HepG2 (cell line): ENCODE measurements around the gene GNAI2. TPM values are rescaled to one million over a fixed set of nuclear protein-coding genes. Genes with fewer than 3 reads are reported as not detected.

ENCODE experiments used
- DBP ChIP-seq: sonication (generic); formaldehyde crosslinking; IDR thresholded peaks from 2 replicates; pipeline ENCODE4 v1.4.0; 2020; ENCODE audit warnings: missing genetic modification reagents; ENCODE audit errors: not compliant biosample characterization
- DPF2 ChIP-seq: sonication (generic); formaldehyde crosslinking; IDR thresholded peaks from 2 replicates; pipeline ENCODE4 v1.4.0; 2020; ENCODE audit warnings: mild to moderate bottlenecking, low read depth, missing genetic modification reagents, borderline replicate concordance
- GPN1 ChIP-seq: sonication (generic); formaldehyde crosslinking; IDR thresholded peaks from 2 replicates; pipeline ENCODE4 v1.5.1; 2020; ENCODE audit warnings: missing genetic modification reagents, borderline replicate concordance
- HDAC6 ChIP-seq: fragments of 200-600 bp; sonication (generic); IDR thresholded peaks from 2 replicates; pipeline ENCODE4 v1.7.0; 2017; ENCODE audit warnings: mild to moderate bottlenecking, antibody characterized with exemption, low read length, low read depth
- NAIF1 ChIP-seq: sonication (generic); formaldehyde crosslinking; IDR thresholded peaks from 2 replicates; pipeline ENCODE4 v1.5.0; 2020; ENCODE audit warnings: mild to moderate bottlenecking, missing genetic modification reagents, borderline replicate concordance
- RAD51 ChIP-seq: fragments of 450-650 bp; IDR thresholded peaks from 2 replicates; pipeline ENCODE4 v1.6.1; 2016; ENCODE audit warnings: borderline replicate concordance
- RELA ChIP-seq: sonication (generic); formaldehyde crosslinking; IDR thresholded peaks from 2 replicates; pipeline ENCODE4 v1.4.0; 2020; ENCODE audit warnings: missing genetic modification reagents
- SATB2 ChIP-seq: sonication (generic); formaldehyde crosslinking; IDR thresholded peaks from 2 replicates; pipeline ENCODE4 v1.5.0; 2020; ENCODE audit warnings: missing genetic modification reagents
- SIN3A ChIP-seq: IDR thresholded peaks from 2 replicates; pipeline ENCODE4 v1.6.1; 2011; ENCODE audit warnings: low read depth, mild to moderate bottlenecking, control low read depth, low read length, borderline replicate concordance
- SMAD1 ChIP-seq: sonication (generic); formaldehyde crosslinking; IDR thresholded peaks from 2 replicates; pipeline ENCODE4 v1.4.0; 2020; ENCODE audit warnings: missing genetic modification reagents, low read depth, mild to moderate bottlenecking, borderline replicate concordance
- SSRP1 ChIP-seq: IDR thresholded peaks from 2 replicates; pipeline ENCODE4 v1.6.1; 2016; ENCODE audit warnings: control low read depth
- SYNCRIP ChIP-seq: fragments of 200-400 bp; formaldehyde crosslinking; IDR thresholded peaks from 2 replicates; pipeline ENCODE4 v1.6.1; 2018; ENCODE audit warnings: mild to moderate bottlenecking, low read depth, low read length; ENCODE audit not compliant: insufficient read depth
- TBL1XR1 ChIP-seq: fragments of 150-350 bp; IDR thresholded peaks from 2 replicates; pipeline ENCODE4 v1.6.1; 2014; ENCODE audit warnings: borderline replicate concordance, low read length; ENCODE audit not compliant: partially characterized antibody
- USF2 ChIP-seq, 2 experiments: sonication (generic) in 1 of 2; formaldehyde crosslinking in 1 of 2; IDR thresholded peaks; 2 replicates each; pipeline versions ENCODE4 v1.5.1 to v1.6.1; 2011 to 2020; ENCODE audit warnings: borderline replicate concordance in 1 of 2, low read depth in 1 of 2, low read length in 1 of 2, mild to moderate bottlenecking in 1 of 2, missing genetic modification reagents in 1 of 2, moderate library complexity in 1 of 2
- ZNF414 ChIP-seq: sonication (generic); formaldehyde crosslinking; IDR thresholded peaks from 2 replicates; pipeline ENCODE4 v1.5.0; 2020; ENCODE audit warnings: missing genetic modification reagents
- ZNF460 ChIP-seq: sonication (generic); formaldehyde crosslinking; IDR thresholded peaks from 2 replicates; pipeline ENCODE4 v1.5.1; 2020; ENCODE audit warnings: missing genetic modification reagents, mild to moderate bottlenecking, borderline replicate concordance
- ZNF562 ChIP-seq: sonication (generic); formaldehyde crosslinking; IDR thresholded peaks from 2 replicates; pipeline ENCODE4 v1.8.0; 2022; ENCODE audit warnings: missing genetic modification reagents, borderline replicate concordance
- ZNF724P ChIP-seq: sonication (generic); formaldehyde crosslinking; IDR thresholded peaks from 2 replicates; pipeline ENCODE4 v1.8.0; 2022; ENCODE audit warnings: missing genetic modification reagents, borderline replicate concordance
- polyA plus RNA-seq, 8 experiments: library from polyadenylated mRNA; depleted of rRNA in 3 of 8; stranded (reverse) in 7 of 8; unstranded in 1 of 8; fragments of >200 nt; fragmentation: Illumina TruSeq in 4 of 8; extraction: Trizol in 4 of 8; gene quantifications; 2 replicates each; pipeline versions ENCODE4 v1.2.1 to v1.2.3, GENCODE V29; 2011 to 2016; ENCODE audit warnings: low read depth in 4 of 8, missing spikeins in 1 of 8, mixed read lengths in 1 of 8; ENCODE audit not compliant: insufficient read depth in 1 of 8
- total RNA-seq, 5 experiments: library from RNA; depleted of rRNA; stranded (reverse); fragments of >200 nt; fragmentation: Illumina TruSeq; extraction: Trizol; gene quantifications; 2 replicates each; pipeline ENCODE4 v1.2.3, GENCODE V29; 2016; ENCODE audit warnings: low read depth in 1 of 5
- TF ChIP-seq, protein P1 (sequence below): sonication (generic); formaldehyde crosslinking; IDR thresholded peaks from 2 replicates; pipeline ENCODE4 v1.5.0; 2020; ENCODE audit warnings: mild to moderate bottlenecking, missing genetic modification reagents, borderline replicate concordance
- TF ChIP-seq, protein P2 (sequence below): sonication (generic); formaldehyde crosslinking; IDR thresholded peaks from 2 replicates; pipeline ENCODE4 v1.4.0; 2020; ENCODE audit warnings: missing genetic modification reagents, borderline replicate concordance

GNAI2 gene
- total and polyA plus RNA-seq, 2 of the 13 experiments (the other 11 are each of a cell fraction or from before 2014, with no cell fraction given) = 51.1 to 66.2 TPM

DNA sequence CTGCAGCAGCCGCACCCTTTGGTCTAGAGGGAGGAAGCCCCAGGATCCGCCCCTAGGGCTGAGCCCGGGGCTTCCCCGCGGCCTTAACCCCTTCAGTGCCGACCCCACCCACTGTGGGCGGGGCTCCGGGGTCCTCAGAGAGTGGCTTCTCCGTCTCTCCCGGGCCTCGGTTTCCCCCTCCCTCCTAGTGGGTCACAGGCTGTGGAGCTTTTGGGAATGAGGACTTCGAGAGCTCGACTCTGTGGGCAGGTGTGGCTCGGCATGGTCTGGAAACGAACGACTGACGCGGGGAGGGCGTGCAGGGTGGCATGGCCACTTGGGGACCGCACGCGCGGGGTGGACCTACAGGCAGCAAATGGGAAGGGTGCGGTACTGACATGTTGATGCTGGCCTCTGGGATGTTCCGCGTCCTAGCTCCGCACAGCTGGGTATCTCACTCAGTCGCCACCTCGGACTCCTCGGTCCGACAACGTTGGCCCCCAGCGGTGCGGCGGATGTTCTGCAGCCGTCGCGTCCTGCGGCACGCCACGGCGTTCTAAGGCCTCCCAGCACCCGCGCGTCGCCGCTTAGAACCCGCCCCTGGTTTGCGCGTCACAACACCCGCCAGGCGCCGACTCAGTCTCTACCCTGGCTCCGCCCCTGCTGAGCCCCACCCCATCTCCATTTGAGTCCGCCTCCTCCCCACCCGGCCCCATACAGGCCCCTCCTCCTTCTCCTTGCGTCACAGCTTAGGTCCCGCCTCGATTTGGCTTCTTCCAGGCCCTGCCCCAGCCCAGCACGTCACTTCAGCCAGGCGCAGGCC, 63.0 kb downstream of the GNAI2 start, which contains the start of the genes HYAL3 and NAA80 (continued):
- TF ChIP-seq SMAD1 (CRISPR knock-in tag) (0 out of 2 replicates have a peak, but pooled peaks have one; percentile 28), SYNCRIP (no peak), ZNF724P (0 out of 2 replicates have a peak, but pooled peaks have one; percentile 36), HDAC6 (no peak), ZNF460 (CRISPR knock-in tag) (peak; percentile 31; the same call in 1 of the 2 replicates), DPF2 (CRISPR knock-in tag) (no peak), USF2 (IDR thresholded peaks at IDR 0.05; ENCODE audit: low read depth, low read length) (no peak), USF2 (CRISPR knock-in tag; IDR thresholded peaks at IDR 0.05; ENCODE audit: borderline replicate concordance) (peak; percentile 40; the same call in 1 of the 2 replicates), SATB2 (0 out of 2 replicates have a peak, but pooled peaks have one; percentile 64), SIN3A (0 out of 2 replicates have a peak, but pooled peaks have one; percentile 21), GPN1 (CRISPR knock-in tag) (no peak), ZNF562 (no peak), ZNF414 (CRISPR knock-in tag) (no peak; the same call in 1 of the 2 replicates), RELA (CRISPR knock-in tag) (peak; percentile 25; the same call in 1 of the 2 replicates), SSRP1 (CRISPR knock-in tag) (0 out of 2 replicates have a peak, but pooled peaks have one; percentile 52), RAD51 (no peak), NAIF1 (CRISPR knock-in tag) (no peak), DBP (no peak), TBL1XR1 (no peak)
- TF ChIP-seq, protein P1, sequence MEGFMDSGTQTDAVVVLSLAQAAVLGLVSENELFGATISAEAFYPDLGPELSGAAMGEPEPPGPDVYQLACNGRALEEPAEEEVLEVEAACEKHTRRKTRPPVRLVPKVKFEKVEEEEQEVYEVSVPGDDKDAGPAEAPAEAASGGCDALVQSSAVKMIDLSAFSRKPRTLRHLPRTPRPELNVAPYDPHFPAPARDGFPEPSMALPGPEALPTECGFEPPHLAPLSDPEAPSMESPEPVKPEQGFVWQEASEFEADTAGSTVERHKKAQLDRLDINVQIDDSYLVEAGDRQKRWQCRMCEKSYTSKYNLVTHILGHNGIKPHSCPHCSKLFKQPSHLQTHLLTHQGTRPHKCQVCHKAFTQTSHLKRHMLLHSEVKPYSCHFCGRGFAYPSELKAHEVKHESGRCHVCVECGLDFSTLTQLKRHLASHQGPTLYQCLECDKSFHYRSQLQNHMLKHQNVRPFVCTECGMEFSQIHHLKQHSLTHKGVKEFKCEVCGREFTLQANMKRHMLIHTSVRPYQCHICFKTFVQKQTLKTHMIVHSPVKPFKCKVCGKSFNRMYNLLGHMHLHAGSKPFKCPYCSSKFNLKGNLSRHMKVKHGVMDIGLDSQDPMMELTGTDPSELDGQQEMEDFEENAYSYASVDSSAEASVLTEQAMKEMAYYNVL (CRISPR knock-in tag) = peak; percentile 45; the same call in 1 of the 2 replicates
- TF ChIP-seq, protein P2, sequence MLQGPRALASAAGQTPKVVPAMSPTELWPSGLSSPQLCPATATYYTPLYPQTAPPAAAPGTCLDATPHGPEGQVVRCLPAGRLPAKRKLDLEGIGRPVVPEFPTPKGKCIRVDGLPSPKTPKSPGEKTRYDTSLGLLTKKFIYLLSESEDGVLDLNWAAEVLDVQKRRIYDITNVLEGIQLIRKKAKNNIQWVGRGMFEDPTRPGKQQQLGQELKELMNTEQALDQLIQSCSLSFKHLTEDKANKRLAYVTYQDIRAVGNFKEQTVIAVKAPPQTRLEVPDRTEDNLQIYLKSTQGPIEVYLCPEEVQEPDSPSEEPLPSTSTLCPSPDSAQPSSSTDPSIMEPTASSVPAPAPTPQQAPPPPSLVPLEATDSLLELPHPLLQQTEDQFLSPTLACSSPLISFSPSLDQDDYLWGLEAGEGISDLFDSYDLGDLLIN (CRISPR knock-in tag) = no peak; the same call in 1 of the 2 replicates
